ENCODE data around the gene NAIP. TPM values are rescaled to one million over a fixed set of nuclear protein-coding genes. Genes with fewer than 3 reads are reported as not detected.
"Not testable (repeated sequence)": the region's sequence is repeated elsewhere in the genome, so short reads cannot be mapped to it uniquely, and the experiment has no call there.

The NAIP gene
- total RNA-seq, 1 donor from 2014 or later = 15.1 TPM

GRCh38 chr5:71013575-71013974 lies 11.6 kb downstream of the NAIP start:
- H3K9ac ChIP-seq (ENCODE audit: low read depth in 1 of 3, low read length in 3 of 3) = no peak overlapping the region
- no peaks in the 10 kb centered on the region for H3K36me3 ChIP-seq (ENCODE audit: control insufficient read depth in 3 of 3, insufficient read depth in 3 of 3, low read length in 3 of 3)
- H3K9me3 ChIP-seq (ENCODE audit: control insufficient read depth in 3 of 3, low read length in 3 of 3) = no peaks in the 10 kb centered on the region
- H3K4me1 ChIP-seq (ENCODE audit: control insufficient read depth in 3 of 3, insufficient read depth in 3 of 3, low read length in 3 of 3) = no peaks in the 10 kb centered on the region
- H3K27me3 ChIP-seq (ENCODE audit: control insufficient read depth in 3 of 3, insufficient read depth in 3 of 3, low read length in 3 of 3) = no peaks in the 10 kb centered on the region
- no peak overlapping the region for H3K27ac ChIP-seq (ENCODE audit: low read depth, low read length)
- H3K4me3 ChIP-seq (ENCODE audit: low read length in 3 of 3) = no peak overlapping the region

GRCh38 chr5:71011194-71011792 lies 13.8 kb downstream of the NAIP start:
- no peaks in the 10 kb centered on the region for H3K9me3 ChIP-seq (ENCODE audit: control insufficient read depth in 3 of 3, low read length in 3 of 3)
- H3K9ac ChIP-seq (ENCODE audit: low read depth in 1 of 3, low read length in 3 of 3) = no peak overlapping the region
- H3K4me1 ChIP-seq (ENCODE audit: control insufficient read depth in 3 of 3, insufficient read depth in 3 of 3, low read length in 3 of 3) = no peaks in the 10 kb centered on the region
- no peak overlapping the region for H3K27ac ChIP-seq (ENCODE audit: low read depth, low read length)
- H3K36me3 ChIP-seq (ENCODE audit: control insufficient read depth in 3 of 3, insufficient read depth in 3 of 3, low read length in 3 of 3) = no peaks in the 10 kb centered on the region
- H3K27me3 ChIP-seq (ENCODE audit: control insufficient read depth in 3 of 3, insufficient read depth in 3 of 3, low read length in 3 of 3) = no peaks in the 10 kb centered on the region
- no peak overlapping the region for H3K4me3 ChIP-seq (ENCODE audit: low read length in 3 of 3)

- H3K27me3 ChIP-seq (ENCODE audit: control insufficient read depth in 3 of 3, insufficient read depth in 3 of 3, low read length in 3 of 3); H3K27ac ChIP-seq (ENCODE audit: low read depth, low read length); H3K4me1 ChIP-seq (ENCODE audit: control insufficient read depth in 3 of 3, insufficient read depth in 3 of 3, low read length in 3 of 3); H3K9ac ChIP-seq (ENCODE audit: low read depth in 1 of 3, low read length in 3 of 3); H3K9me3 ChIP-seq (ENCODE audit: control insufficient read depth in 3 of 3, low read length in 3 of 3); H3K4me3 ChIP-seq (ENCODE audit: low read length in 3 of 3); H3K36me3 ChIP-seq (ENCODE audit: control insufficient read depth in 3 of 3, insufficient read depth in 3 of 3, low read length in 3 of 3): not testable (repeated sequence)
Observed at GRCh38 chr5:71006983-71007382, 18.2 kb downstream of the NAIP start.

- not testable (repeated sequence) for H3K27me3 ChIP-seq (ENCODE audit: control insufficient read depth in 3 of 3, insufficient read depth in 3 of 3, low read length in 3 of 3); H3K36me3 ChIP-seq (ENCODE audit: control insufficient read depth in 3 of 3, insufficient read depth in 3 of 3, low read length in 3 of 3); H3K4me1 ChIP-seq (ENCODE audit: control insufficient read depth in 3 of 3, insufficient read depth in 3 of 3, low read length in 3 of 3); H3K9ac ChIP-seq (ENCODE audit: low read depth in 1 of 3, low read length in 3 of 3); H3K9me3 ChIP-seq (ENCODE audit: control insufficient read depth in 3 of 3, low read length in 3 of 3); H3K27ac ChIP-seq (ENCODE audit: low read depth, low read length); H3K4me3 ChIP-seq (ENCODE audit: low read length in 3 of 3)
Observed at GRCh38 chr5:70984882-70985281, 40.3 kb downstream of the NAIP start.

- not testable (repeated sequence) for H3K4me1 ChIP-seq (ENCODE audit: control insufficient read depth in 3 of 3, insufficient read depth in 3 of 3, low read length in 3 of 3); H3K9me3 ChIP-seq (ENCODE audit: control insufficient read depth in 3 of 3, low read length in 3 of 3); H3K4me3 ChIP-seq (ENCODE audit: low read length in 3 of 3); H3K9ac ChIP-seq (ENCODE audit: low read depth in 1 of 3, low read length in 3 of 3); H3K36me3 ChIP-seq (ENCODE audit: control insufficient read depth in 3 of 3, insufficient read depth in 3 of 3, low read length in 3 of 3); H3K27me3 ChIP-seq (ENCODE audit: control insufficient read depth in 3 of 3, insufficient read depth in 3 of 3, low read length in 3 of 3); H3K27ac ChIP-seq (ENCODE audit: low read depth, low read length)
Observed at GRCh38 chr5:70967220-70967619, 57.9 kb downstream of the NAIP start.

GRCh38 chr5:70964531-70964930 lies 60.6 kb downstream of the NAIP start:
- H3K27me3 ChIP-seq (ENCODE audit: control insufficient read depth in 3 of 3, insufficient read depth in 3 of 3, low read length in 3 of 3); H3K27ac ChIP-seq (ENCODE audit: low read depth, low read length); H3K36me3 ChIP-seq (ENCODE audit: control insufficient read depth in 3 of 3, insufficient read depth in 3 of 3, low read length in 3 of 3); H3K4me1 ChIP-seq (ENCODE audit: control insufficient read depth in 3 of 3, insufficient read depth in 3 of 3, low read length in 3 of 3); H3K4me3 ChIP-seq (ENCODE audit: low read length in 3 of 3); H3K9ac ChIP-seq (ENCODE audit: low read depth in 1 of 3, low read length in 3 of 3); H3K9me3 ChIP-seq (ENCODE audit: control insufficient read depth in 3 of 3, low read length in 3 of 3): not testable (repeated sequence)

- H3K4me3 ChIP-seq (ENCODE audit: low read length in 3 of 3); H3K9ac ChIP-seq (ENCODE audit: low read depth in 1 of 3, low read length in 3 of 3); H3K27me3 ChIP-seq (ENCODE audit: control insufficient read depth in 3 of 3, insufficient read depth in 3 of 3, low read length in 3 of 3); H3K4me1 ChIP-seq (ENCODE audit: control insufficient read depth in 3 of 3, insufficient read depth in 3 of 3, low read length in 3 of 3); H3K9me3 ChIP-seq (ENCODE audit: control insufficient read depth in 3 of 3, low read length in 3 of 3); H3K36me3 ChIP-seq (ENCODE audit: control insufficient read depth in 3 of 3, insufficient read depth in 3 of 3, low read length in 3 of 3); H3K27ac ChIP-seq (ENCODE audit: low read depth, low read length): not testable (repeated sequence)
Observed at GRCh38 chr5:70953068-70953467, 72.1 kb downstream of the NAIP start.

- H3K27me3 ChIP-seq (ENCODE audit: control insufficient read depth in 3 of 3, insufficient read depth in 3 of 3, low read length in 3 of 3); H3K4me1 ChIP-seq (ENCODE audit: control insufficient read depth in 3 of 3, insufficient read depth in 3 of 3, low read length in 3 of 3); H3K9ac ChIP-seq (ENCODE audit: low read depth in 1 of 3, low read length in 3 of 3); H3K9me3 ChIP-seq (ENCODE audit: control insufficient read depth in 3 of 3, low read length in 3 of 3); H3K4me3 ChIP-seq (ENCODE audit: low read length in 3 of 3); H3K27ac ChIP-seq (ENCODE audit: low read depth, low read length); H3K36me3 ChIP-seq (ENCODE audit: control insufficient read depth in 3 of 3, insufficient read depth in 3 of 3, low read length in 3 of 3): not testable (repeated sequence)
Observed at GRCh38 chr5:70932560-70932959, 92.6 kb downstream of the NAIP start.

- not testable (repeated sequence) for H3K9me3 ChIP-seq (ENCODE audit: control insufficient read depth in 3 of 3, low read length in 3 of 3); H3K4me3 ChIP-seq (ENCODE audit: low read length in 3 of 3); H3K36me3 ChIP-seq (ENCODE audit: control insufficient read depth in 3 of 3, insufficient read depth in 3 of 3, low read length in 3 of 3); H3K4me1 ChIP-seq (ENCODE audit: control insufficient read depth in 3 of 3, insufficient read depth in 3 of 3, low read length in 3 of 3); H3K9ac ChIP-seq (ENCODE audit: low read depth in 1 of 3, low read length in 3 of 3); H3K27me3 ChIP-seq (ENCODE audit: control insufficient read depth in 3 of 3, insufficient read depth in 3 of 3, low read length in 3 of 3); H3K27ac ChIP-seq (ENCODE audit: low read depth, low read length)
Observed at GRCh38 chr5:70931709-70932368, 93.3 kb downstream of the NAIP start.

GRCh38 chr5:70925211-70925562 lies 100.0 kb downstream of the NAIP start:
- not testable (repeated sequence) for H3K36me3 ChIP-seq (ENCODE audit: control insufficient read depth in 3 of 3, insufficient read depth in 3 of 3, low read length in 3 of 3); H3K27ac ChIP-seq (ENCODE audit: low read depth, low read length); H3K9me3 ChIP-seq (ENCODE audit: control insufficient read depth in 3 of 3, low read length in 3 of 3); H3K4me3 ChIP-seq (ENCODE audit: low read length in 3 of 3); H3K27me3 ChIP-seq (ENCODE audit: control insufficient read depth in 3 of 3, insufficient read depth in 3 of 3, low read length in 3 of 3); H3K4me1 ChIP-seq (ENCODE audit: control insufficient read depth in 3 of 3, insufficient read depth in 3 of 3, low read length in 3 of 3); H3K9ac ChIP-seq (ENCODE audit: low read depth in 1 of 3, low read length in 3 of 3)
